GM13976 (cell line): ENCODE measurements around the gene AKAP4.

Experiments
- DNase-seq: peaks from one replicate; pipeline ENCODE4 v3.0.0; 2012; ENCODE audit warnings: low spot score
- CTCF ChIP-seq: IDR thresholded peaks from 2 replicates; pipeline ENCODE4 v1.5.1; 2012; ENCODE audit warnings: borderline replicate concordance, mild to moderate bottlenecking; ENCODE audit not compliant: insufficient read depth; ENCODE audit errors: extremely low read depth, missing control alignments, control extremely low read depth
- in situ Hi-C: fragments of 300-500 bp; cut with MboI; formaldehyde crosslinking; loops from one replicate; pipeline ENCODE4 v1.12.0; 2022; ENCODE audit warnings: low sequenced_read_pairs, mixed read lengths, inconsistent platforms; ENCODE audit not compliant: unreplicated experiment

AKAP4 gene

DNA sequence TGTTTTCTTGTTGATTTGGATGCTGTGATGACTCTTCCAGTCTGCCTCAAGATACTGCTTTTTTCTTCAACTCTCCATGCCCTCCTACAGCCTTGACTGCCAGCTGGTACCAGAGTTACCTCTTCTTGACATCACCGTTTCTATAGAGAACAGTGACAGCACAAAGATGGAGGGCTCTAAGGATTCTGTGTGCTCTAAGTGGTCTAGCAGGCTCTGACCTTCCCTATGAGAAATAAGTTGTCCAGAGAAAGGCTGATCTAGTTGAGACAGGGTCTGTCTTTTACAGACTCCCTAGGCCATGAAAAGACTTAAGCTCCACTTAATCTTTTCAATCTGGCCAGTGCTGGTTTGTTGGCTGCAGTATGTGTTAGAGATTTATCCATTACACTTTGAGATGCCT, at the start of gene AKAP4:
TSS of gene AKAP4 (minus strand) at position 101 of the 400 bp plus-strand sequence. CDS start 118 bp downstream, outside the sequence.
- in situ Hi-C loops = no loop called here
- TF ChIP-seq CTCF = no peak
- DNase-seq = no peak

- no peak for DNase-seq
- in situ Hi-C loops = no loop called here
- no peak for TF ChIP-seq CTCF
Measured at GRCh38 chrX:50211510-50211909, 10.7 kb upstream of the AKAP4 start.

DNA sequence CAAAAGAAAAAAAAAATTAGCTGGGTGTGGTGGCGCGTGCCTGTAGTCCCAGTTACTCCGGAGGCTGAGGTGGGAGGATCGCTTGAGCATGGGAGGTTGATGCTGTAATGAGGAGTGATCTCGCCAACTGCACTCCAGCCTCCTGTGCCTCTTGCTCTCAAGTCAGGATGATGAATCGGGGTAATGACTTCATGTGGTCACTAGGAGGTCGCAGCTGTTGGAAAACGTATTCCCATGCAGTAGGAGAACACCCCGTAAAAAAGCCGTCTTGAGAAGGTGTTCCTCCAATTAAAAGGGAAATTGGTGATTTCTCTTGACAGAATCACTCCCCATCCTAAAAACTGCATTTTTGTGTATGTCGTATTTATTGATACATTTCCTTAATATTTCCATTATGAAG, 5.9 kb upstream of the AKAP4 start:
- DNase-seq = no peak
- in situ Hi-C loops = no loop called here
- TF ChIP-seq CTCF = no peak

GRCh38 chrX:50204364-50204899, 3.6 kb upstream of the AKAP4 start, which contains the start of gene CCNB3:
TSS of gene CCNB3 (plus strand) at chrX:50204765. CDS start at chrX:50285164, 80,399 bp downstream.
- peak; percentile 41 for TF ChIP-seq CTCF
- DNase-seq = peak; percentile 73
- in situ Hi-C loops = no loop called here

DNA sequence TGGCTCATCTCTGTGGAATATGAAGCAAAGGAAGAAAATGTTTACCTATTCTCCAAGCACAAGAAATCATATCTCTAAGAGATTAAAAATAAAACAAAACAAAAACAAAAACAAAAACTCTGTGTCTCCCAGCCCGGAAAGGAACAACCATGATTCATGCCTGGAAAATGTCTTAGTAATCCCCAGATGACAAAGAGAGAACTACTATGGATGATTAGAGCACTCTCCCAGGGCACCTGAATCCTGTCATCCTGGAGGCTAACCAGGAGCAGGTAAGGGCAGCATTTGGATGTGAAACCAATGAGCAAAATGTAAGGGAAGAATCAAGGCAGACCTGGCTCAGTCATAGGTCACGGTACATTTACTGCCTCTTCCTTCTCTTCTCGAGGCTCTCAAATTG, 1.7 kb upstream of the AKAP4 start:
- no peak for DNase-seq
- in situ Hi-C loops = no loop called here
- no peak for TF ChIP-seq CTCF

DNA sequence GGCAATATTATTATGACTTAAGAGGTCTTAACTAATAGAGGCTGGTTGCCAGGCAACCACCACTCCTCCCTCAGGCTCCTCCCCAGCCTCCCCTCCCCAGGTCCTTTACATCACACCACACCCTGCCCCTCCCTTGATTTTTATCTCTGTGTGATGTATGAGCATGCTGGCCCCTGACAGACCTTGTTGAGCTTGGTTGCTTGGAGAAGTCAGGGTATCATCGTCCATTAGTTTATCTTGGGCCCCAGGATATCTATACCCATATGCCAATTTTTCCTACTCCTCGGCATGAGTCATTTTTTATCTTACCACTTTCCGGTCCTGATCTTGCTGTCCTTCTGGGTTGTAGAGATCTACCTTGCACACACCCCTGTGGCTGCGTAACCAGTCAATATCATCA, 2.5 kb downstream of the AKAP4 start:
- no peak for DNase-seq
- in situ Hi-C loops = no loop called here
- TF ChIP-seq CTCF = no peak
